Ovary (tissue), 3 donors: ENCODE results near the gene ABI3.

Experiments used
- EP300 ChIP-seq: sonication (generic); formaldehyde crosslinking; IDR thresholded peaks from one replicate; pipeline ENCODE4 v1.6.1; 2017; ENCODE audit warnings: antibody characterized with exemption
- TF ChIP-seq, protein P1 (sequence below), 3 donors: fragments of 450-650 bp in 2 of 3; fragments of 200-600 bp in 1 of 3; IDR thresholded peaks; one replicate each; pipeline versions ENCODE4 v1.5.1 to v1.8.0; 2016 to 2022; ENCODE audit warnings: antibody characterized with exemption in 3 of 3, mild to moderate bottlenecking in 1 of 3
- donor health status: DM: no; HTN: no; CAD: no.

DNA sequence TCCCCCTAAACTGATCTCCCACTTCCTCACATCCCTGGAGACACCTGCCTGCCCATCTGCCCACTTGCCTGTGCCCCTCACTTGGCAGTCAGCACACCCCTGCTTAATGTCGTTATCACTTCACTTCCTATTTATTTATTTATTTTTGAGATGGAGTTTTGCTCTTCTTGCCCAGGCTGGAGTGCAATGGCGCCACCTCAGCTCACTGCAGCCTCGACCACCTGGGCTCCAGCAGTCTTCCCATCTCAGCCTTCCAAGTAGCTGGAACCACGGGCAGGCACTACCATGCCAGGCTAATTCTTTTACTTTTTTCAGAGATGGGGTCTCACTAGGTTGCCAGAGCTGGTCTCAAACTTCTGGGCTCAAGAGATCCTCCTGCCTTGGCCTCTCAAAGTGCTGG, 43.6 kb downstream of the ABI3 start:
- TF ChIP-seq, protein P1, sequence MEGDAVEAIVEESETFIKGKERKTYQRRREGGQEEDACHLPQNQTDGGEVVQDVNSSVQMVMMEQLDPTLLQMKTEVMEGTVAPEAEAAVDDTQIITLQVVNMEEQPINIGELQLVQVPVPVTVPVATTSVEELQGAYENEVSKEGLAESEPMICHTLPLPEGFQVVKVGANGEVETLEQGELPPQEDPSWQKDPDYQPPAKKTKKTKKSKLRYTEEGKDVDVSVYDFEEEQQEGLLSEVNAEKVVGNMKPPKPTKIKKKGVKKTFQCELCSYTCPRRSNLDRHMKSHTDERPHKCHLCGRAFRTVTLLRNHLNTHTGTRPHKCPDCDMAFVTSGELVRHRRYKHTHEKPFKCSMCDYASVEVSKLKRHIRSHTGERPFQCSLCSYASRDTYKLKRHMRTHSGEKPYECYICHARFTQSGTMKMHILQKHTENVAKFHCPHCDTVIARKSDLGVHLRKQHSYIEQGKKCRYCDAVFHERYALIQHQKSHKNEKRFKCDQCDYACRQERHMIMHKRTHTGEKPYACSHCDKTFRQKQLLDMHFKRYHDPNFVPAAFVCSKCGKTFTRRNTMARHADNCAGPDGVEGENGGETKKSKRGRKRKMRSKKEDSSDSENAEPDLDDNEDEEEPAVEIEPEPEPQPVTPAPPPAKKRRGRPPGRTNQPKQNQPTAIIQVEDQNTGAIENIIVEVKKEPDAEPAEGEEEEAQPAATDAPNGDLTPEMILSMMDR (IDR thresholded peaks at IDR 0.05): no peak
- TF ChIP-seq EP300: no peak
